Endothelial cell of umbilical vein (primary cell): Measurements from ENCODE around the gene ANG. TPM values are rescaled to one million over a fixed set of nuclear protein-coding genes. Genes with fewer than 3 reads are reported as not detected.

Source experiments
- BruUV-seq: library from RNA; stranded (reverse); fragments of 400-500 nt; replicated peaks from 2 replicates; lab custom pipeline; 2021; lab: Mats Ljungman, UMichigan
- CTCF ChIA-PET: fragments of 300-600, 350-600 bp; sonication (Branson Sonifier 250); formaldehyde crosslinking; loops from one replicate; lab custom pipeline; 2021; ENCODE audit warnings: antibody characterized with exemption, inconsistent platforms; lab: Charles Lee
- POLR2A ChIA-PET: fragments of 300-600, 350-600 bp; sonication (Branson Sonifier 250); formaldehyde crosslinking; loops from one replicate; lab custom pipeline; 2021; ENCODE audit warnings: antibody characterized with exemption, inconsistent platforms; lab: Charles Lee
- DNase-seq: peaks from one replicate; pipeline ENCODE4 v3.0.0-alpha.2; 2011; ENCODE audit warnings: low read depth, low spot score
- FAIRE-seq: peaks from 2 replicates; lab custom pipeline; 2011; peaks lifted over from hg19 to GRCh38; lab: Jason Lieb, UNC
- H2AFZ ChIP-seq: 2 replicates; pipeline ENCODE4 v1.6.0; 2012; ENCODE audit warnings: low read depth, low read length, control low read depth, inconsistent platforms
- H3K27ac ChIP-seq: 2 replicates; pipeline ENCODE4 v1.5.1; 2011; ENCODE audit warnings: low read depth, mild to moderate bottlenecking, control low read depth, low read length, moderate library complexity; ENCODE audit not compliant: insufficient read depth
- H3K27me3 ChIP-seq, 2 experiments: 2 replicates each; pipeline versions ENCODE4 v1.6.0 to v1.6.1; 2011; ENCODE audit warnings: low read length in 2 of 2, mixed read lengths in 1 of 2; ENCODE audit not compliant: control insufficient read depth in 2 of 2, insufficient read depth in 2 of 2
- H3K36me3 ChIP-seq, 2 experiments: 2 replicates in 1 of 2; 3 replicates in 1 of 2; pipeline ENCODE4 v1.5.1; 2011; ENCODE audit warnings: low read length in 2 of 2, mild to moderate bottlenecking in 1 of 2, moderate library complexity in 1 of 2; ENCODE audit not compliant: control insufficient read depth in 2 of 2, insufficient read depth in 2 of 2; ENCODE audit errors: extremely low read depth in 1 of 2
- H3K4me1 ChIP-seq: 3 replicates; pipeline ENCODE4 v1.5.1; 2011; ENCODE audit warnings: mild to moderate bottlenecking, low read length; ENCODE audit not compliant: control insufficient read depth, insufficient read depth; ENCODE audit errors: extremely low read depth
- H3K4me2 ChIP-seq: 2 replicates; pipeline ENCODE4 v1.6.1; 2011; ENCODE audit warnings: low read length, control low read depth, mixed read lengths; ENCODE audit not compliant: insufficient read depth
- H3K4me3 ChIP-seq, 3 experiments: fragments of 200-600 bp in 1 of 3; sonication (generic), shearing (Covaris generic) in 1 of 3; replicated peaks in 1 of 3; 2 replicates each; pipeline ENCODE4 v1.5.1; 2011 to 2016; ENCODE audit warnings: control low read depth in 3 of 3, low read length in 3 of 3, mild to moderate bottlenecking in 2 of 3, inconsistent platforms in 1 of 3, low read depth in 1 of 3, moderate library complexity in 1 of 3; ENCODE audit not compliant: insufficient read depth in 1 of 3
- H3K79me2 ChIP-seq: 2 replicates; pipeline ENCODE4 v1.6.0; 2012; ENCODE audit warnings: low read length, inconsistent platforms; ENCODE audit not compliant: control insufficient read depth, insufficient read depth
- H3K9ac ChIP-seq: replicated peaks from 2 replicates; pipeline ENCODE3; 2011; ENCODE audit warnings: low read length, control low read depth; ENCODE audit not compliant: insufficient read depth; ENCODE audit errors: extremely low read depth
- H3K9me1 ChIP-seq: replicated peaks from 3 replicates; pipeline ENCODE4 v1.6.0; 2011; ENCODE audit warnings: mild to moderate bottlenecking, low read length; ENCODE audit not compliant: control insufficient read depth, insufficient read depth; ENCODE audit errors: extremely low read depth
- H3K9me3 ChIP-seq: replicated peaks from 2 replicates; pipeline ENCODE4 v1.5.1; 2012; ENCODE audit warnings: low read length, inconsistent platforms; ENCODE audit not compliant: control insufficient read depth, insufficient read depth
- H4K20me1 ChIP-seq: replicated peaks from 2 replicates; pipeline ENCODE3; 2011; ENCODE audit warnings: mild to moderate bottlenecking, low read length; ENCODE audit not compliant: control insufficient read depth, insufficient read depth; ENCODE audit errors: extremely low read depth
- EZH2 ChIP-seq: IDR thresholded peaks from 2 replicates; pipeline ENCODE4 v1.6.1; 2012; ENCODE audit warnings: borderline replicate concordance, low read depth, mild to moderate bottlenecking, moderate library complexity, low read length, inconsistent platforms; ENCODE audit not compliant: severe bottlenecking
- FOS ChIP-seq: IDR thresholded peaks from 2 replicates; pipeline ENCODE4 v1.6.1; 2011; ENCODE audit warnings: mild to moderate bottlenecking, low read length, moderate library complexity, borderline replicate concordance; ENCODE audit not compliant: insufficient read depth
- GATA2 ChIP-seq: IDR thresholded peaks from 2 replicates; pipeline ENCODE4 v1.7.0; 2011; ENCODE audit warnings: low read depth, mild to moderate bottlenecking, moderate library complexity, mixed read lengths, low read length; ENCODE audit not compliant: insufficient read length, insufficient read depth
- JUN ChIP-seq: IDR thresholded peaks from 2 replicates; pipeline ENCODE4 v1.6.1; 2011; ENCODE audit warnings: borderline replicate concordance, low read depth; ENCODE audit not compliant: insufficient read length, insufficient read depth
- MYC ChIP-seq: IDR thresholded peaks from one replicate; pipeline ENCODE4 v1.6.1; 2011; ENCODE audit warnings: mild to moderate bottlenecking, low read depth, low read length
- POLR2A ChIP-seq: IDR thresholded peaks from 2 replicates; pipeline ENCODE4 v1.6.1; 2012; ENCODE audit warnings: low read depth, mild to moderate bottlenecking, control low read depth, low read length
- POLR2AphosphoS5 ChIP-seq: IDR thresholded peaks from 2 replicates; pipeline ENCODE4 v1.6.1; 2012; ENCODE audit warnings: low read depth, mild to moderate bottlenecking, control low read depth, low read length, moderate library complexity; ENCODE audit not compliant: insufficient read depth
- dilution Hi-C: fragments of 300-500 bp; cut with MboI; formaldehyde crosslinking; loops from one replicate; pipeline ENCODE4 v1.15.0; 2019; ENCODE audit warnings: low sequenced_read_pairs; ENCODE audit not compliant: extremely low pct_ligation_motif_present
- intact Hi-C: fragments of 100-400 bp; cut with micrococcal nuclease; formaldehyde crosslinking; loops from one replicate; pipeline ENCODE4 v1.10.0; 2022
- polyA plus RNA-seq, 4 experiments: library from polyadenylated mRNA; depleted of rRNA in 3 of 4; stranded (reverse) in 3 of 4; unstranded in 1 of 4; fragments of >200 nt; gene quantifications; 2 replicates each; pipeline versions ENCODE4 v1.2.1 to v1.2.3, GENCODE V29; 2011 to 2012; ENCODE audit warnings: missing spikeins in 1 of 4
- total RNA-seq: library from RNA; stranded (reverse); gene quantifications from 2 replicates; pipeline ENCODE4 v1.2.3, GENCODE V29; 2021
- TF ChIP-seq, protein P1 (sequence below): IDR thresholded peaks from 2 replicates; pipeline ENCODE4 v1.6.1; 2011; ENCODE audit not compliant: insufficient read depth, insufficient read length
- TF ChIP-seq, protein P2 (sequence below), 2 donors: IDR thresholded peaks; 1 replicate in 1 of 2; 2 replicates in 1 of 2; pipeline ENCODE4 v1.5.1; 2011; ENCODE audit warnings: low read length in 2 of 2, mild to moderate bottlenecking in 2 of 2, moderate library complexity in 2 of 2, control low read depth in 1 of 2, inconsistent platforms in 1 of 2, low read depth in 1 of 2; ENCODE audit not compliant: insufficient read depth in 1 of 2; ENCODE audit errors: extremely low read depth in 1 of 2

ANG gene
- total and polyA plus RNA-seq, 2 donors (not counting 3 experiments of a cell fraction or from before 2014, with no cell fraction given), result 6.2 to 11.2 TPM

DNA sequence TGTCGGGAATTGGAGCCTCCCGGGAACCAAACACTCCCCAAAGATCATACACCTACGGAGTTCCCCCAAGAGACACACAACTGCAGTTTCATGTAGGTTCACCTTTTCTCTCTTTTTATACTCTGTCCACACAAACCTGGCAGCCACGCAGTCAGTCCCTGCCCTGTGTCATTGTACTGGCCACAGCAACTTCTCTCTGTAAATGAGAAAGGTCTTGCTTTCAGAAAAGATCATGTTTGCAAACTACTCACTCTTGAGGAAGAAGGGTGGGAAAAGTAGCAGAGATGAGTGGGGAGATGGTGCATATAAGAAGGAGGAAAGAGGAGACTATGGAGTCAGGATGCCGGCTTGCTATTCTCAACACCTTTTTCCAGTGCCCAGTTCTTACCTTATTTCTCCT, 10.4 kb downstream of the ANG start:
- dilution Hi-C loops (no loop called here), intact Hi-C loops (loop anchor here (10.0 kb wide), 1 partner anchor 164 kb away; no protein-coding TSS in a partner anchor)
- POLR2A ChIA-PET, result no interaction called here
- Histone ChIP-seq H4K20me1 (no peaks in the 10 kb centered on the region), H3K27ac (no peak overlapping the region), H3K79me2 (no peaks in the 10 kb centered on the region), H3K4me3 (no peak overlapping the region), H3K4me2 (no peak overlapping the region), H3K9ac (no peak overlapping the region), H3K9me3 (no peaks in the 10 kb centered on the region), H3K4me1 (peaks cover 11% of the 10 kb centered on the region), H2AFZ (no peak overlapping the region), H3K36me3 (no peaks in the 10 kb centered on the region), H3K27me3 (no peaks in the 10 kb centered on the region), H3K9me1 (no peaks in the 10 kb centered on the region)
- CTCF ChIA-PET, result interaction anchor here (0.7 to 5.1 kb wide), 6 partner anchors 155 to 273 kb away, joined by 3 to 96 read pairs (median 10); no protein-coding TSS in a partner anchor
- DNase-seq (no peak), FAIRE-seq (no peak)
- BruUV-seq, result no TSS peak
- TF ChIP-seq FOS, result no peak
- TF ChIP-seq POLR2A, result no peak
- TF ChIP-seq, protein P1, sequence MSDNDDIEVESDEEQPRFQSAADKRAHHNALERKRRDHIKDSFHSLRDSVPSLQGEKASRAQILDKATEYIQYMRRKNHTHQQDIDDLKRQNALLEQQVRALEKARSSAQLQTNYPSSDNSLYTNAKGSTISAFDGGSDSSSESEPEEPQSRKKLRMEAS, result no peak
- TF ChIP-seq, protein P2, sequence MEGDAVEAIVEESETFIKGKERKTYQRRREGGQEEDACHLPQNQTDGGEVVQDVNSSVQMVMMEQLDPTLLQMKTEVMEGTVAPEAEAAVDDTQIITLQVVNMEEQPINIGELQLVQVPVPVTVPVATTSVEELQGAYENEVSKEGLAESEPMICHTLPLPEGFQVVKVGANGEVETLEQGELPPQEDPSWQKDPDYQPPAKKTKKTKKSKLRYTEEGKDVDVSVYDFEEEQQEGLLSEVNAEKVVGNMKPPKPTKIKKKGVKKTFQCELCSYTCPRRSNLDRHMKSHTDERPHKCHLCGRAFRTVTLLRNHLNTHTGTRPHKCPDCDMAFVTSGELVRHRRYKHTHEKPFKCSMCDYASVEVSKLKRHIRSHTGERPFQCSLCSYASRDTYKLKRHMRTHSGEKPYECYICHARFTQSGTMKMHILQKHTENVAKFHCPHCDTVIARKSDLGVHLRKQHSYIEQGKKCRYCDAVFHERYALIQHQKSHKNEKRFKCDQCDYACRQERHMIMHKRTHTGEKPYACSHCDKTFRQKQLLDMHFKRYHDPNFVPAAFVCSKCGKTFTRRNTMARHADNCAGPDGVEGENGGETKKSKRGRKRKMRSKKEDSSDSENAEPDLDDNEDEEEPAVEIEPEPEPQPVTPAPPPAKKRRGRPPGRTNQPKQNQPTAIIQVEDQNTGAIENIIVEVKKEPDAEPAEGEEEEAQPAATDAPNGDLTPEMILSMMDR (IDR thresholded peaks at IDR 0.05; ENCODE audit: extremely low read depth in 1 of 2, insufficient read depth in 1 of 2, low read depth in 1 of 2, low read length in 2 of 2), result no peak
- no peak for TF ChIP-seq GATA2
- no peak for TF ChIP-seq EZH2
- no peak for TF ChIP-seq POLR2AphosphoS5
- TF ChIP-seq JUN, result no peak
- TF ChIP-seq MYC, result no peak
